Neuronal stem cell (in vitro differentiated cells): Measurements from ENCODE around the gene ABCD1.
A peak's percentile ranks its signal among the peaks of the same experiment; 100 is the strongest.
"Not testable (repeated sequence)": the region's sequence is repeated elsewhere in the genome, so short reads cannot be mapped to it uniquely, and the experiment has no call there.

Experiments
- DNase-seq: peaks from one replicate; pipeline ENCODE4 v3.0.0-alpha.2; 2013; ENCODE audit warnings: low spot score
- H2AFZ ChIP-seq: one replicate; pipeline ENCODE4 v1.6.1; 2013; ENCODE audit warnings: mild to moderate bottlenecking, low read length, inconsistent platforms
- H2AK5ac ChIP-seq: 2 replicates; pipeline ENCODE4 v1.6.1; 2013; ENCODE audit warnings: low read depth, mild to moderate bottlenecking, inconsistent platforms, low read length, moderate library complexity, mixed read lengths
- H2BK120ac ChIP-seq: 2 replicates; pipeline ENCODE4 v1.6.1; 2013; ENCODE audit warnings: low read depth, mild to moderate bottlenecking, inconsistent platforms, low read length, moderate library complexity, mixed read lengths
- H2BK12ac ChIP-seq: one replicate; pipeline ENCODE4 v1.6.1; 2013; ENCODE audit warnings: low read length, inconsistent platforms
- H2BK15ac ChIP-seq: 2 replicates; pipeline ENCODE4 v1.6.1; 2013; ENCODE audit warnings: mild to moderate bottlenecking, low read length, inconsistent platforms, mixed read lengths
- H2BK5ac ChIP-seq: one replicate; pipeline ENCODE4 v1.6.1; 2013; ENCODE audit warnings: inconsistent platforms, mild to moderate bottlenecking, low read length, moderate library complexity
- H3K14ac ChIP-seq: one replicate; pipeline ENCODE4 v1.6.1; 2013; ENCODE audit warnings: low read length, inconsistent platforms
- H3K18ac ChIP-seq: 2 replicates; pipeline ENCODE4 v1.6.1; 2013; ENCODE audit warnings: low read length, inconsistent platforms
- H3K23ac ChIP-seq: 2 replicates; pipeline ENCODE4 v1.6.1; 2013; ENCODE audit warnings: low read depth, mild to moderate bottlenecking, mixed read lengths, low read length, inconsistent platforms; ENCODE audit not compliant: poor library complexity
- H3K27ac ChIP-seq: replicated peaks from 3 replicates; pipeline ENCODE4 v1.5.1; 2013; ENCODE audit warnings: low read length, inconsistent platforms
- H3K27me3 ChIP-seq, 3 experiments: 2 replicates each; pipeline ENCODE4 v1.6.1; 2013; ENCODE audit warnings: low read length in 3 of 3, mild to moderate bottlenecking in 2 of 3, inconsistent platforms in 1 of 3, low read depth in 1 of 3, mixed read lengths in 1 of 3, moderate library complexity in 1 of 3; ENCODE audit not compliant: control insufficient read depth in 3 of 3, insufficient read depth in 3 of 3
- H3K36me3 ChIP-seq, 2 donors: replicated peaks in 1 of 2; 2 replicates each; pipeline ENCODE4 v1.6.1; 2013; ENCODE audit warnings: low read length in 2 of 2; ENCODE audit not compliant: control insufficient read depth in 2 of 2, insufficient read depth in 2 of 2
- H3K4ac ChIP-seq: 2 replicates; pipeline ENCODE4 v1.6.1; 2013; ENCODE audit warnings: inconsistent platforms, mild to moderate bottlenecking, low read length, moderate library complexity
- H3K4me1 ChIP-seq, 2 donors: 1 replicate in 1 of 2; 2 replicates in 1 of 2; pipeline ENCODE4 v1.6.1; 2013; ENCODE audit warnings: low read length in 2 of 2, low read depth in 1 of 2; ENCODE audit not compliant: control insufficient read depth in 2 of 2, insufficient read depth in 1 of 2
- H3K4me2 ChIP-seq: one replicate; pipeline ENCODE4 v1.6.1; 2013; ENCODE audit warnings: mild to moderate bottlenecking, low read length, inconsistent platforms; ENCODE audit not compliant: insufficient read depth, poor library complexity, severe bottlenecking
- H3K4me3 ChIP-seq, 2 donors: 2 replicates each; pipeline ENCODE4 v1.5.1; 2013; ENCODE audit warnings: low read length in 2 of 2, mild to moderate bottlenecking in 2 of 2, inconsistent platforms in 1 of 2, moderate library complexity in 1 of 2
- H3K79me1 ChIP-seq: one replicate; pipeline ENCODE4 v1.6.1; 2013; ENCODE audit warnings: low read depth, mild to moderate bottlenecking, inconsistent platforms, low read length, moderate library complexity
- H3K9ac ChIP-seq: one replicate; pipeline ENCODE4 v1.6.1; 2013; ENCODE audit warnings: mild to moderate bottlenecking, low read depth, low read length, inconsistent platforms; ENCODE audit not compliant: poor library complexity
- H3K9me3 ChIP-seq, 2 donors: replicated peaks in 1 of 2; 2 replicates each; pipeline versions ENCODE3 to v1.6.1; 2013; ENCODE audit warnings: low read length in 2 of 2, mild to moderate bottlenecking in 2 of 2, inconsistent platforms in 1 of 2, low read depth in 1 of 2, mixed read lengths in 1 of 2, moderate library complexity in 1 of 2; ENCODE audit not compliant: control insufficient read depth in 2 of 2, insufficient read depth in 1 of 2
- H4K8ac ChIP-seq: one replicate; pipeline ENCODE4 v1.6.1; 2013; ENCODE audit warnings: low read depth, mild to moderate bottlenecking, inconsistent platforms, low read length, moderate library complexity
- H4K91ac ChIP-seq: one replicate; pipeline ENCODE4 v1.6.1; 2013; ENCODE audit warnings: low read length, low read depth, mild to moderate bottlenecking, inconsistent platforms; ENCODE audit not compliant: poor library complexity
- WGBS, 2 donors: extraction: QIAGEN DNeasy Blood & Tissue Kit; methylation state at CpG; one replicate each; pipeline ENCODE4 v1.1.7; 2013; ENCODE audit warnings: missing lambda C conversion rate in 2 of 2, mixed read lengths in 1 of 2; ENCODE audit not compliant: insufficient read length in 2 of 2, insufficient replicate concordance in 1 of 2; ENCODE audit errors: extremely low coverage in 2 of 2; 5-methylcytosine and 5-hydroxymethylcytosine counted together

ABCD1 gene

DNA sequence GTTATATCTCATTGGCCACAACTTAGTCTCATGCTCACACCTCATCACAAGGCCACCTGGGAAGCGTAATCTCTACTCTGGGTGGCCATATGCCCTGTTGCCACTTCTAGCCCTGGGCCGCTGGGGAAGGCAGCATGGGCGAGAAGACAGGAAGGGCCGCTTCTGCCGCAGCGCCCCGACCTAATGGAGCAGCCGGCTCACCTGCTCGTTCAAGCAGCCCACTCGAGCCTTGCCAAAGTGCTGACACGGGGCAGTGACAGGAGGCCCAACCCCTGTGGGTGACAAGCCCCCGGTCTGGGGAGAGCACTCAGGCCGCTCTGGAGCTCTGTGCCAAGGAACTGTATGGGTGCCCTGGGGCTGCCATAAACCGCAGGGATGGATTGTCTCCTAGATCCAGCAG is 17.5 kb downstream of the ABCD1 start:
- H2AFZ ChIP-seq, H3K27me3 ChIP-seq, H3K4me3 ChIP-seq, H2BK120ac ChIP-seq, H2BK5ac ChIP-seq, H3K4ac ChIP-seq, H3K9me3 ChIP-seq, H4K8ac ChIP-seq, H3K36me3 ChIP-seq, H3K23ac ChIP-seq, H2BK15ac ChIP-seq, H3K79me1 ChIP-seq, H3K9ac ChIP-seq, H3K4me1 ChIP-seq, H3K27ac ChIP-seq, H3K18ac ChIP-seq, H3K4me2 ChIP-seq, H2AK5ac ChIP-seq, DNase-seq, H2BK12ac ChIP-seq, H3K14ac ChIP-seq, H4K91ac ChIP-seq: not testable (repeated sequence)
- no CpG with 5 or more reads among the region's 14 CpGs for WGBS, 2 donors

- H3K4me3 ChIP-seq, H3K23ac ChIP-seq, H3K4ac ChIP-seq, H3K4me2 ChIP-seq, H4K91ac ChIP-seq, H2AFZ ChIP-seq, H3K4me1 ChIP-seq, H3K79me1 ChIP-seq, H3K14ac ChIP-seq, H2BK5ac ChIP-seq, H3K9ac ChIP-seq, H3K36me3 ChIP-seq, H2AK5ac ChIP-seq, H3K18ac ChIP-seq, H2BK120ac ChIP-seq, H3K9me3 ChIP-seq, H4K8ac ChIP-seq, H3K27ac ChIP-seq, DNase-seq, H2BK12ac ChIP-seq, H3K27me3 ChIP-seq: not testable (repeated sequence)
- WGBS, 2 donors, result no CpG with 5 or more reads among the region's 32 CpGs
- H2BK15ac ChIP-seq, result peak overlapping the region; percentile 49
These were observed 18.3 kb downstream of the ABCD1 start for GRCh38 chrX:153742796-153743467.

GRCh38 chrX:153743468-153744209 is 19.0 kb downstream of the ABCD1 start:
- not testable (repeated sequence) for H3K4me3 ChIP-seq, H3K27ac ChIP-seq

DNA sequence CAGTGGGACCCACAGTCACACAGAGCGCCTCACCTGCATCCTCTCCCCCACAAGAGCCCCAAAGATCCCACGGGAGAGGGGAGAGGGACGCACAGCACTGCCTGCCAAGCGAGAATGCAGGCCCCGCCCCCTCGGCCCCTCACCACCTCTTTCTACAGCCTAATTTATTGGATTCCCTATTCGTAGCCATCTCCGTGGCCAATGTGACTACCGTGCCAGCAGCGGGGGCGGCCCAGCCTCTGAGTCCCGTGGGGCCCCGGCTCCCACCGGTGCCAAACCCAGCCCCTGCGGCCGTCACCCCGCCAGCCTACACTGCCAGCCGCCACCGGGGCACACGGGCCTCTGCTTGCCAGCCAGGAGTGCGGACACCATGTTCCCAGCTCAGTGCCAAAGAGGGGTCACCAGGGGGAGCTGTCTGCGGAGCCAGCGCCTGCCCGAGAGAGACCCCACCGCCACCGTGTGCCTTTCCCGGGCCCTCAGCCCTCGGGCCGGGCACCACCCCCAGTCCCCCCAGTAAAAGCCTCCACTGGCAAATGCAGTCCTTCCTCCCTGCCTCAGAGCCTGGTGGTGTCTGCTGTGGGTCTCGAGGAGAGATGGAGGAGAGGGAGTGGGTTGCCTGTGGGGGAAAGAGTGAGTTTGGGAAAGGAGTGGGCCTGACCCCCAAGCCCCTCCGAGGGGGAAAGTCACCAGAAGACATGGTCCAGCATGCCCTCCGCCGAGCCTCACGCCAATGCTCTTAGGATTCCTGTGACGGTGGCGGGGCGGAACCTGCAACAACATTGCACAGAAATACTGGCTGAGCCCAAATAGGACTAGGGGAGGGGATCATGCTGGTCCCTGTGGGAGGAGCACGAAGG is 19.8 kb downstream of the ABCD1 start:
- Histone ChIP-seq H4K8ac (no peak overlapping the region), H3K27me3 (no peaks in the 10 kb centered on the region), H3K4me3 (no peak overlapping the region), H2BK120ac (no peak overlapping the region), H3K27ac (no peak overlapping the region), H3K4ac (no peak overlapping the region), H3K14ac (no peak overlapping the region), H3K23ac (no peak overlapping the region), H3K4me1 (no peaks in the 10 kb centered on the region), H3K79me1 (no peaks in the 10 kb centered on the region), H4K91ac (no peak overlapping the region), H2BK5ac (no peak overlapping the region), H2AFZ (no peak overlapping the region), H2AK5ac (no peak overlapping the region), H2BK15ac (no peak overlapping the region), H2BK12ac (no peak overlapping the region), H3K4me2 (peak overlapping the region; percentile 45), H3K18ac (peak overlapping the region; percentile 57), H3K9me3 (no peaks in the 10 kb centered on the region), H3K9ac (peak overlapping the region; percentile 30), H3K36me3 (no peaks in the 10 kb centered on the region)
- no CpG with 5 or more reads among the region's 38 CpGs for WGBS, 2 donors
- no peak for DNase-seq

More at GRCh38 chrX:153743468-153744209, 19.0 kb downstream of the ABCD1 start:
- not testable (repeated sequence) for DNase-seq, H2BK5ac ChIP-seq, H3K79me1 ChIP-seq, H4K8ac ChIP-seq, H4K91ac ChIP-seq, H2BK120ac ChIP-seq, H3K36me3 ChIP-seq, H2AFZ ChIP-seq, H3K4me1 ChIP-seq, H3K27me3 ChIP-seq, H3K14ac ChIP-seq, H2AK5ac ChIP-seq, H3K23ac ChIP-seq, H3K9me3 ChIP-seq, H3K4ac ChIP-seq, H2BK12ac ChIP-seq
- Histone ChIP-seq H3K18ac (peak overlapping the region; percentile 57), H3K9ac (peak overlapping the region; percentile 30), H3K4me2 (peak overlapping the region; percentile 45), H2BK15ac (peak overlapping the region; percentile 49)
- no CpG with 5 or more reads among the region's 35 CpGs for WGBS, 2 donors
